ENCODE data around the gene FHAD1. TPM values are rescaled to one million over a fixed set of nuclear protein-coding genes. Genes with fewer than 3 reads are reported as not detected.
A peak's percentile ranks its signal among the peaks of the same experiment; 100 is the strongest.

The FHAD1 gene
- total and polyA plus RNA-seq, 9 of the 15 experiments (the other 6 are each of a cell fraction or from before 2014, with no cell fraction given), result 0.32 to 2.1 (median 1.5) TPM; not detected in 1

DNA sequence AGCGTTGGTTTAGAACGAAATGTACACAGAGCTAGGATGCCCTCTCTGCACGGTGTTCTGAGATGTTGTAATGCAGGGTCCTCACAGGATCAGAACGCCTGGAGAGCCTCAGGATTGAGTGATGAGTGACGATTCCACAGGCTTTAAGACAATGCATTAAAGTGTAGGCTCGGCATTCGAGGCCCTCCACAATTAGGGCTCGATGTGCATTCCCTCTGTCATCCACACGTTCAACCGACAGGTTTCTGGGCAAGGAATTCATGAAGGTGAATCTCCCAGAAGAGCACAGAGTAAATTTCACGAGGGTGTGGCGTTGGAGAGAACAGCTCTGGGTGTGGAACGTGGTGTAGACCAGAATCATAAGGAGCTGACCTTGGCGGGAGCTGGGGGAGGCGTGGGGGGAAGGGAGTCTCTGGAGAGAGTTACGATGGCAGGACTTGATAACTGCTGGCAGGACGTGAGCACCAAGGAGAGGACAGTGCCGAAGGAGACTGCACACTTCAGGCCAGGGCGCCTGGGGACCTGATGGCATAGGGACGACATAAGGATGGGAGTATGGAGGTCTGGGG, 111.6 kb downstream of the FHAD1 start (continued):
- no peak for TF ChIP-seq ZFP36 (IDR thresholded peaks at IDR 0.05; ENCODE audit: low read depth, low read length, partially characterized antibody)
- no peak for TF ChIP-seq XRCC5 (IDR thresholded peaks at IDR 0.05; ENCODE audit: low read depth, low read length)
- TF ChIP-seq CCAR2 (IDR thresholded peaks at IDR 0.05; ENCODE audit: low read depth, low read length), result no peak
- TF ChIP-seq PURB (CRISPR knock-in tag; IDR thresholded peaks at IDR 0.05; ENCODE audit: low read depth), result no peak
- no peak for TF ChIP-seq NFIX (CRISPR knock-in tag; IDR thresholded peaks at IDR 0.05; ENCODE audit: low read depth)
- TF ChIP-seq EHMT2 (IDR thresholded peaks at IDR 0.05), result peak; percentile 23; the same call in 1 of the 2 replicates
- TF ChIP-seq SIN3B (IDR thresholded peaks at IDR 0.05; ENCODE audit: low read depth), result no peak
- TF ChIP-seq, protein P1, sequence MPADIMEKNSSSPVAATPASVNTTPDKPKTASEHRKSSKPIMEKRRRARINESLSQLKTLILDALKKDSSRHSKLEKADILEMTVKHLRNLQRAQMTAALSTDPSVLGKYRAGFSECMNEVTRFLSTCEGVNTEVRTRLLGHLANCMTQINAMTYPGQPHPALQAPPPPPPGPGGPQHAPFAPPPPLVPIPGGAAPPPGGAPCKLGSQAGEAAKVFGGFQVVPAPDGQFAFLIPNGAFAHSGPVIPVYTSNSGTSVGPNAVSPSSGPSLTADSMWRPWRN (IDR thresholded peaks at IDR 0.05; ENCODE audit: low read depth), result peak; percentile 45; the same call in 1 of the 2 replicates
- TF ChIP-seq, protein P2, sequence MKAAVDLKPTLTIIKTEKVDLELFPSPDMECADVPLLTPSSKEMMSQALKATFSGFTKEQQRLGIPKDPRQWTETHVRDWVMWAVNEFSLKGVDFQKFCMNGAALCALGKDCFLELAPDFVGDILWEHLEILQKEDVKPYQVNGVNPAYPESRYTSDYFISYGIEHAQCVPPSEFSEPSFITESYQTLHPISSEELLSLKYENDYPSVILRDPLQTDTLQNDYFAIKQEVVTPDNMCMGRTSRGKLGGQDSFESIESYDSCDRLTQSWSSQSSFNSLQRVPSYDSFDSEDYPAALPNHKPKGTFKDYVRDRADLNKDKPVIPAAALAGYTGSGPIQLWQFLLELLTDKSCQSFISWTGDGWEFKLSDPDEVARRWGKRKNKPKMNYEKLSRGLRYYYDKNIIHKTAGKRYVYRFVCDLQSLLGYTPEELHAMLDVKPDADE (conservative IDR thresholded peaks at IDR 0.05; ENCODE audit: control insufficient read depth, low read depth, low read length), result no peak
- TF ChIP-seq ZNF764 (CRISPR knock-in tag; IDR thresholded peaks at IDR 0.05; ENCODE audit: low read depth), result no peak
- no peak for TF ChIP-seq FOXJ3 (CRISPR knock-in tag; IDR thresholded peaks at IDR 0.05)
- TF ChIP-seq ZNF253 (CRISPR knock-in tag; conservative IDR thresholded peaks at IDR 0.05), result no peak
- TF ChIP-seq, protein P3, sequence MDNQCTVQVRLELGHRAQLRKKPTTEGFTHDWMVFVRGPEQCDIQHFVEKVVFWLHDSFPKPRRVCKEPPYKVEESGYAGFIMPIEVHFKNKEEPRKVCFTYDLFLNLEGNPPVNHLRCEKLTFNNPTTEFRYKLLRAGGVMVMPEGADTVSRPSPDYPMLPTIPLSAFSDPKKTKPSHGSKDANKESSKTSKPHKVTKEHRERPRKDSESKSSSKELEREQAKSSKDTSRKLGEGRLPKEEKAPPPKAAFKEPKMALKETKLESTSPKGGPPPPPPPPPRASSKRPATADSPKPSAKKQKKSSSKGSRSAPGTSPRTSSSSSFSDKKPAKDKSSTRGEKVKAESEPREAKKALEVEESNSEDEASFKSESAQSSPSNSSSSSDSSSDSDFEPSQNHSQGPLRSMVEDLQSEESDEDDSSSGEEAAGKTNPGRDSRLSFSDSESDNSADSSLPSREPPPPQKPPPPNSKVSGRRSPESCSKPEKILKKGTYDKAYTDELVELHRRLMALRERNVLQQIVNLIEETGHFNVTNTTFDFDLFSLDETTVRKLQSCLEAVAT (IDR thresholded peaks at IDR 0.05), result no peak
- TF ChIP-seq HSF4 (CRISPR knock-in tag; IDR thresholded peaks at IDR 0.05; ENCODE audit: borderline replicate concordance), result no peak
- TF ChIP-seq RFX7 (CRISPR knock-in tag; IDR thresholded peaks at IDR 0.05), result no peak
- TF ChIP-seq, protein P4, sequence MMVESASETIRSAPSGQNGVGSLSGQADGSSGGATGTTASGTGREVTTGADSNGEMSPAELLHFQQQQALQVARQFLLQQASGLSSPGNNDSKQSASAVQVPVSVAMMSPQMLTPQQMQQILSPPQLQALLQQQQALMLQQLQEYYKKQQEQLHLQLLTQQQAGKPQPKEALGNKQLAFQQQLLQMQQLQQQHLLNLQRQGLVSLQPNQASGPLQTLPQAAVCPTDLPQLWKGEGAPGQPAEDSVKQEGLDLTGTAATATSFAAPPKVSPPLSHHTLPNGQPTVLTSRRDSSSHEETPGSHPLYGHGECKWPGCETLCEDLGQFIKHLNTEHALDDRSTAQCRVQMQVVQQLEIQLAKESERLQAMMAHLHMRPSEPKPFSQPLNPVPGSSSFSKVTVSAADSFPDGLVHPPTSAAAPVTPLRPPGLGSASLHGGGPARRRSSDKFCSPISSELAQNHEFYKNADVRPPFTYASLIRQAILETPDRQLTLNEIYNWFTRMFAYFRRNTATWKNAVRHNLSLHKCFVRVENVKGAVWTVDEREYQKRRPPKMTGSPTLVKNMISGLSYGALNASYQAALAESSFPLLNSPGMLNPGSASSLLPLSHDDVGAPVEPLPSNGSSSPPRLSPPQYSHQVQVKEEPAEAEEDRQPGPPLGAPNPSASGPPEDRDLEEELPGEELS (CRISPR knock-in tag; IDR thresholded peaks at IDR 0.05; ENCODE audit: borderline replicate concordance), result no peak
- TF ChIP-seq ETS2 (tag; IDR thresholded peaks at IDR 0.05; ENCODE audit: borderline replicate concordance, poor library complexity, severe bottlenecking), result no peak
- TF ChIP-seq XRCC3 (IDR thresholded peaks at IDR 0.05), result no peak
- TF ChIP-seq, protein P5, sequence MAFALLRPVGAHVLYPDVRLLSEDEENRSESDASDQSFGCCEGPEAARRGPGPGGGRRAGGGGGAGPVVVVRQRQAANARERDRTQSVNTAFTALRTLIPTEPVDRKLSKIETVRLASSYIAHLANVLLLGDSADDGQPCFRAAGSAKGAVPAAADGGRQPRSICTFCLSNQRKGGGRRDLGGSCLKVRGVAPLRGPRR (CRISPR knock-in tag; IDR thresholded peaks at IDR 0.05), result no peak
- TF ChIP-seq FOXM1 (IDR thresholded peaks at IDR 0.05; ENCODE audit: low read depth), result no peak
- no peak for TF ChIP-seq FOXM1 (CRISPR knock-in tag; IDR thresholded peaks at IDR 0.05; ENCODE audit: low read depth)
- TF ChIP-seq POLR2B (IDR thresholded peaks at IDR 0.05; ENCODE audit: low read depth, partially characterized antibody), result no peak
- TF ChIP-seq BACH1 (tag; IDR thresholded peaks at IDR 0.05), result no peak

Measured in K562 (cell line).